ENCODE results near the gene CENPP.

CENPP gene

GRCh38 chr9:92425474-92425873 lies 99.7 kb downstream of the CENPP start:
- peak; percentile 76 for DNase-seq (ENCODE audit: low read depth)

- DNase-seq (ENCODE audit: low read depth) = no peak
Observed at GRCh38 chr9:92426501-92427145, 100.9 kb downstream of the CENPP start.

- DNase-seq (ENCODE audit: low read depth) = no peak
Observed at GRCh38 chr9:92429836-92430235, 104.1 kb downstream of the CENPP start.

- no peak for DNase-seq (ENCODE audit: low read depth)
Observed at GRCh38 chr9:92432350-92432749, 106.6 kb downstream of the CENPP start.

GRCh38 chr9:92432972-92433548 lies 107.3 kb downstream of the CENPP start:
- no peak for DNase-seq (ENCODE audit: low read depth)

- no peak for DNase-seq (ENCODE audit: low read depth)
Observed at GRCh38 chr9:92435263-92435662, 109.5 kb downstream of the CENPP start.

GRCh38 chr9:92438900-92439526 lies 113.3 kb downstream of the CENPP start:
- DNase-seq (ENCODE audit: low read depth) = peak; percentile 32

- peak; percentile 60 for DNase-seq (ENCODE audit: low read depth)
Observed at GRCh38 chr9:92439921-92440750, 114.4 kb downstream of the CENPP start.

GRCh38 chr9:92440751-92441046 lies 114.9 kb downstream of the CENPP start:
- DNase-seq (ENCODE audit: low read depth) = no peak

- DNase-seq (ENCODE audit: low read depth) = no peak
Observed at GRCh38 chr9:92444841-92445240, 119.1 kb downstream of the CENPP start.

GRCh38 chr9:92446536-92446935 lies 120.8 kb downstream of the CENPP start:
- no peak for DNase-seq (ENCODE audit: low read depth)

- no peak for DNase-seq (ENCODE audit: low read depth)
Observed at GRCh38 chr9:92455217-92455616, 129.5 kb downstream of the CENPP start.

- DNase-seq (ENCODE audit: low read depth) = no peak
Observed at GRCh38 chr9:92457576-92457975, 131.8 kb downstream of the CENPP start.

- peak; percentile 15 for DNase-seq (ENCODE audit: low read depth)
Observed at GRCh38 chr9:92463387-92463786, 137.6 kb downstream of the CENPP start.

GRCh38 chr9:92463984-92464383 lies 138.2 kb downstream of the CENPP start:
- peak; percentile 97 for DNase-seq (ENCODE audit: low read depth)

GRCh38 chr9:92467041-92467440 lies 141.3 kb downstream of the CENPP start:
- DNase-seq (ENCODE audit: low read depth) = no peak

GRCh38 chr9:92467511-92467910 lies 141.8 kb downstream of the CENPP start:
- no peak for DNase-seq (ENCODE audit: low read depth)

GRCh38 chr9:92468206-92468605 lies 142.5 kb downstream of the CENPP start:
- peak; percentile 74 for DNase-seq (ENCODE audit: low read depth)

- no peak for DNase-seq (ENCODE audit: low read depth)
Observed at GRCh38 chr9:92474587-92474986, 148.8 kb downstream of the CENPP start.

- DNase-seq (ENCODE audit: low read depth) = no peak
Observed at GRCh38 chr9:92476962-92477361, 151.2 kb downstream of the CENPP start.

- DNase-seq (ENCODE audit: low read depth) = no peak
Observed at GRCh38 chr9:92478783-92479182, 153.0 kb downstream of the CENPP start.

GRCh38 chr9:92479346-92479745 lies 153.6 kb downstream of the CENPP start:
- no peak for DNase-seq (ENCODE audit: low read depth)

- peak; percentile 66 for DNase-seq (ENCODE audit: low read depth)
Observed at GRCh38 chr9:92480291-92480771, 154.6 kb downstream of the CENPP start.

Measured in EH (cell line).